Neural progenitor cell (in vitro differentiated cells): Measurements from ENCODE around the gene AQP12B. TPM values are rescaled to one million over a fixed set of nuclear protein-coding genes. Genes with fewer than 3 reads are reported as not detected.
"Not testable (repeated sequence)": the region's sequence is repeated elsewhere in the genome, so short reads cannot be mapped to it uniquely, and the experiment has no call there.

Experiments
- DNase-seq: peaks from one replicate; pipeline ENCODE4 v3.0.0-alpha.2; 2016; ENCODE audit warnings: low spot score
- H2AFZ ChIP-seq: fragments of 200-600 bp; sonication (generic); replicated peaks from 2 replicates; pipeline ENCODE4 v1.6.1; 2016; ENCODE audit warnings: antibody characterized with exemption
- H3F3A ChIP-seq: fragments of 200-600 bp; sonication (generic); 2 replicates; pipeline ENCODE4 v1.6.1; 2016; ENCODE audit warnings: antibody characterized with exemption, low read depth
- H3K27ac ChIP-seq: fragments of 200-600 bp; sonication (generic); 2 replicates; pipeline ENCODE4 v1.5.1; 2016; ENCODE audit warnings: mild to moderate bottlenecking
- H3K27me3 ChIP-seq: fragments of 200-600 bp; sonication (generic); 2 replicates; pipeline ENCODE4 v1.6.1; 2016; ENCODE audit warnings: mild to moderate bottlenecking, moderate library complexity
- H3K36me3 ChIP-seq: fragments of 200-600 bp; sonication (generic); 2 replicates; pipeline ENCODE4 v1.5.1; 2016
- H3K4me1 ChIP-seq: fragments of 200-600 bp; sonication (generic); 2 replicates; pipeline ENCODE4 v1.6.1; 2016; ENCODE audit warnings: mixed run types
- H3K4me2 ChIP-seq: fragments of 200-600 bp; sonication (generic); 2 replicates; pipeline ENCODE4 v1.6.1; 2016
- H3K4me3 ChIP-seq: fragments of 200-600 bp; sonication (generic); 2 replicates; pipeline ENCODE4 v1.5.1; 2016
- H3K79me2 ChIP-seq: fragments of 200-600 bp; sonication (generic); 2 replicates; pipeline ENCODE4 v1.6.1; 2016; ENCODE audit warnings: low read depth
- H3K9ac ChIP-seq: fragments of 200-600 bp; sonication (generic); 2 replicates; pipeline ENCODE4 v1.6.1; 2016
- H3K9me3 ChIP-seq: fragments of 200-600 bp; sonication (generic); 2 replicates; pipeline ENCODE4 v1.5.1; 2016; ENCODE audit warnings: low read depth
- H4K20me1 ChIP-seq: fragments of 200-600 bp; sonication (generic); 2 replicates; pipeline ENCODE4 v1.6.1; 2016; ENCODE audit warnings: low read depth
- H3K27ac Mint-ChIP-seq: 3 replicates; pipeline ENCODE4 v1.8.0; 2021; ENCODE audit warnings: mixed read lengths
- H3K27me3 Mint-ChIP-seq: 2 replicates; pipeline ENCODE4 v1.8.0; 2022; ENCODE audit warnings: low read depth, mild to moderate bottlenecking, inconsistent platforms, moderate library complexity, mixed read lengths; ENCODE audit not compliant: insufficient read depth
- H3K36me3 Mint-ChIP-seq: 3 replicates; pipeline ENCODE4 v1.8.0; 2021; ENCODE audit warnings: mixed read lengths
- H3K4me1 Mint-ChIP-seq: 3 replicates; pipeline ENCODE4 v1.8.0; 2021; ENCODE audit warnings: mixed read lengths
- H3K4me3 Mint-ChIP-seq: 3 replicates; pipeline ENCODE4 v1.8.0; 2021; ENCODE audit warnings: mild to moderate bottlenecking, moderate library complexity, mixed read lengths
- H3K9me3 Mint-ChIP-seq: 3 replicates; pipeline ENCODE4 v1.8.0; 2020; ENCODE audit warnings: mixed read lengths
- EZH2 ChIP-seq: fragments of 200-600 bp; sonication (generic); IDR thresholded peaks from 2 replicates; pipeline ENCODE4 v1.6.1; 2017; ENCODE audit warnings: antibody characterized with exemption, mild to moderate bottlenecking, moderate library complexity
- EZH2phosphoT487 ChIP-seq: fragments of 200-600 bp; sonication (generic); IDR thresholded peaks from 2 replicates; pipeline ENCODE4 v1.6.1; 2017; ENCODE audit warnings: antibody characterized with exemption
- total RNA-seq: library from RNA; depleted of rRNA; stranded (reverse); fragments of >200 nt; gene quantifications from 2 replicates; pipeline ENCODE4 v1.2.3, GENCODE V29; 2015; ENCODE audit warnings: low replicate concordance
- TF ChIP-seq, protein P1 (sequence below): fragments of 200-600 bp; sonication (generic); IDR thresholded peaks from 2 replicates; pipeline ENCODE4 v1.5.1; 2017; ENCODE audit warnings: antibody characterized with exemption, mild to moderate bottlenecking

AQP12B gene
- total RNA-seq, 1 donor from 2014 or later, result not detected

DNA sequence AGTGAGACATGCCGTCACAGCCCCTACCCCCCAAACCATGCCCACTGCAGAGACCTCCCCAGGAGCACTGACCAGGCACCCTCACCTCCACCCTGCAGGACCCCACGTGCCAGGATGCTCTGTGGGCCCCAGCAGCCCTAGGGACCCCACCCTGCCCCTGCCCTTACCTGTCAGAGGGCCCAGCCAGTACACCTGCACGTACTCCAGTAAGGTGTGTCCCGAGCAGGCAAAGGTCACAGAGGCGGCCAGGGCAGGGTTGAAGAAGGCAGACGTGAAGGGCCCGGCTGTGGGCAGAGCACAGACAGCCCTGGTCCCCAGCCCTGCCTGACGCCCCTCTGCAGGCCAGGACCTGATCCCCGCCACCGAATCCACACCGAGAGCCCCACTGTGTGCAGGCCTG lies 2.5 kb downstream of the AQP12B start:
- H4K20me1 ChIP-seq, H3K9ac ChIP-seq, H3K36me3 Mint-ChIP-seq, H3K4me3 Mint-ChIP-seq, H3K9me3 ChIP-seq, H3K27ac Mint-ChIP-seq, H3K9me3 Mint-ChIP-seq, H3K4me3 ChIP-seq, H3K36me3 ChIP-seq, H3K27me3 Mint-ChIP-seq, H3K27ac ChIP-seq, H2AFZ ChIP-seq, H3K27me3 ChIP-seq, DNase-seq, H3F3A ChIP-seq, H3K4me1 Mint-ChIP-seq, H3K79me2 ChIP-seq, H3K4me1 ChIP-seq, H3K4me2 ChIP-seq: not testable (repeated sequence)

DNA sequence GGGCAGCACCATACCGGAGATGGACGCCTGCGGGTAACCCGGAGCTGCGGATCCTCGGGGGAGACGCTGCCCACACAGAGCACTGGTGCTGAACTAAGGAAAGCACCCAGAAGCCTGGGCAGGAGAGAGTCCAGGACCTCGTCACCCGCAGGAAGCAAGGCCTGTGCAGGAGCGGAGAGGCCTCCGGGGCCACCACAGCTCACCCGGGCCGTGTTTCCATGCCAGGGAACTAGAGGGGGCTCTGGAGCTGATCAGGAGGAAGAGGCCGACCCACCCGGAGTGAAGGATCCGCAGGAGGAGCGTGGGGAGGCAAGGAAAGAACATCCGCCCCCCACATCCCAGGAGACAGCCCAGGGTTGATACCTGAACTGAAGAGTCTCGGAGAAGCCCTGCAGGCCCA lies 3.8 kb downstream of the AQP12B start:
- H3K27me3 Mint-ChIP-seq, H3K79me2 ChIP-seq, H3K9me3 ChIP-seq, H3K36me3 Mint-ChIP-seq, H3K4me3 ChIP-seq, H3K4me1 Mint-ChIP-seq, H3K36me3 ChIP-seq, H3K4me2 ChIP-seq, H3K9ac ChIP-seq, H3K27ac ChIP-seq, H4K20me1 ChIP-seq, H3K27me3 ChIP-seq, H2AFZ ChIP-seq, H3K9me3 Mint-ChIP-seq, H3F3A ChIP-seq, H3K4me1 ChIP-seq, H3K4me3 Mint-ChIP-seq, H3K27ac Mint-ChIP-seq, DNase-seq: not testable (repeated sequence)

DNA sequence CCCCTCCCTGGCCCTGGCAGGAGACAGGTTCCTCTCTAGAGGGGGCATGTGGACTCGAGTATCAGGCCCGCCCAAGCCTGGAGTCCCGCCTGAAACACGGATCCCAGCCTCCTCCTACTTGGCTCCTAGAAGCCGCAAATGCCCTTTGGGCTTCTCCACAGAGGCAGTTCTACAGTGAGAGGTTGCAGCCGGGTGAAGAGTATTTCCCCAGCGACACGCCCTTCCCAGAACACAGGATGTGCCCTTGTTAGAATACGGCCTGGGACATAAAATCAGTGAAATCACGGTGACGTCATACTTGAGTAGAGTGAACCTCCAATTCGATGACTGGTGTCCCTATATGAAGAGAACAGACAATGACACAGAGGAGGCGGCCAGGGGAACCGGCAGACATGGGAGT lies 4.6 kb downstream of the AQP12B start:
- not testable (repeated sequence) for H3K27me3 ChIP-seq, H3K36me3 ChIP-seq, H3K9me3 Mint-ChIP-seq, H3F3A ChIP-seq, H3K79me2 ChIP-seq, H3K4me1 Mint-ChIP-seq, H3K27me3 Mint-ChIP-seq, H3K9ac ChIP-seq, H3K9me3 ChIP-seq, H4K20me1 ChIP-seq, H3K4me3 Mint-ChIP-seq, H2AFZ ChIP-seq, H3K27ac Mint-ChIP-seq, H3K4me3 ChIP-seq, H3K36me3 Mint-ChIP-seq, H3K4me2 ChIP-seq, DNase-seq, H3K4me1 ChIP-seq, H3K27ac ChIP-seq

DNA sequence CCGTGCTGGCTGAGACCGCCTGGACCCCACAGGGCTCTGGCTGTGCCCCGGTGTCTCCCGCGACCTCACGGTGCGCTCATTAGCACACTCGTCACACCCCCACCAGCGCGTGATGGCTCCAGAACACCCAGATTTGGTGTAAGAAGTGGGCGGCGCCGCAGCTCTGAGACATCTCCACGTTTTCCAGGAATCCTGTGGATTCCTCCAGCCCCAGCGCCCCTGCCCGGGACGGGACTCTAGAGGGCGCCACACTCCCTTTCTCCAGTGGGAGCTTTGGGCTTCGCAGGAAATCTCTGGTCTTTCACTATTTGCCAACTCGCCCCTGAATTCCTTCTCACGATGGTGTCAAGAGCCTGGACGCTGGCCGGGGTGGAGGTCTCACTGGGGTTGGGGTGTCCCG lies 7.3 kb downstream of the AQP12B start:
- H3K79me2 ChIP-seq, H2AFZ ChIP-seq, H3K4me3 Mint-ChIP-seq, H4K20me1 ChIP-seq, H3K36me3 ChIP-seq, H3K4me3 ChIP-seq, DNase-seq, H3F3A ChIP-seq, H3K4me1 ChIP-seq, H3K9me3 ChIP-seq, H3K27me3 Mint-ChIP-seq, H3K4me1 Mint-ChIP-seq, H3K27ac ChIP-seq, H3K36me3 Mint-ChIP-seq, H3K9ac ChIP-seq, H3K27ac Mint-ChIP-seq, H3K27me3 ChIP-seq, H3K4me2 ChIP-seq, H3K9me3 Mint-ChIP-seq: not testable (repeated sequence)

DNA sequence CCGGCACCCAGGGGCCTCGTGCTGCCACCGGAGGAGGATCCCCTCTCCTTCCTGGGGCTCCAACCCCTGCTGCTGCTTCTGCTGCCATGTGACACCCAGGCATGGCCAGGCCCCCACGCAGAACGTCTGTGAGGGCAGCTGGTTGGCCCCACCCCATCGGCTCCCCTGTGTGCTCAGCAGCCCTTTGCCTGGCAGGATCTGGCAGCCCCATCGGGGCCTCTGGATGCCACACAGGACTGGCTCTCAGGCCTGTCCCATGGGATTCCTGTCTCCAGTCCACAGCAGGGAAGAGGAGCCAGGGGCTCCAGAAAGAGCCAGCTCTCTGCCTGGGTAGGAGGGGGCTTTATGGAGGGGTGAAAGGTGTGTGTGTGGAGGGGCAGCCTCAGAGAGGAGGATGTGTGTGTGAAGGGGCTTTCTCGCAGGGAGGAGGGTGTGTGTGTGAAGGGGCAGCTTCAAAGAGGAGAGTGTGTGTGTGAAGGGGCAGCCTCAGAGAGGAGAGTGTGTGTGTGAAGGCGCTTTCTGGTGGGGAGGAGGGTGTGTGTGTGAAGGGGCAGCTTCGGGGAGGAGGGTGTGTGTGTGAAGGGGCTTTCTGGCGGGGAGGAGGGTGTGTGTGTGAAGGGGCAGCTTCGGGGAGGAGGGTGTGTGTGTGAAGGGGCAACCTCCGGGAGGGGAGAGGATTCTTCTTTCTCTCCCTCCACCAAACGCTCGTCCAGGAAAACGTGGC lies 8.1 kb downstream of the AQP12B start:
- H3K27ac ChIP-seq, H3K9me3 ChIP-seq, H3K36me3 ChIP-seq, H3K4me1 ChIP-seq, H3K27me3 Mint-ChIP-seq, H3K27me3 ChIP-seq, H3K79me2 ChIP-seq, H3K4me1 Mint-ChIP-seq, H3K9ac ChIP-seq, H3K36me3 Mint-ChIP-seq, H4K20me1 ChIP-seq, H3K4me3 Mint-ChIP-seq, H3K4me3 ChIP-seq, H3K4me2 ChIP-seq, DNase-seq, H2AFZ ChIP-seq, H3F3A ChIP-seq, H3K9me3 Mint-ChIP-seq: not testable (repeated sequence)
- peak overlapping the region; percentile 40 for H3K27ac Mint-ChIP-seq

DNA sequence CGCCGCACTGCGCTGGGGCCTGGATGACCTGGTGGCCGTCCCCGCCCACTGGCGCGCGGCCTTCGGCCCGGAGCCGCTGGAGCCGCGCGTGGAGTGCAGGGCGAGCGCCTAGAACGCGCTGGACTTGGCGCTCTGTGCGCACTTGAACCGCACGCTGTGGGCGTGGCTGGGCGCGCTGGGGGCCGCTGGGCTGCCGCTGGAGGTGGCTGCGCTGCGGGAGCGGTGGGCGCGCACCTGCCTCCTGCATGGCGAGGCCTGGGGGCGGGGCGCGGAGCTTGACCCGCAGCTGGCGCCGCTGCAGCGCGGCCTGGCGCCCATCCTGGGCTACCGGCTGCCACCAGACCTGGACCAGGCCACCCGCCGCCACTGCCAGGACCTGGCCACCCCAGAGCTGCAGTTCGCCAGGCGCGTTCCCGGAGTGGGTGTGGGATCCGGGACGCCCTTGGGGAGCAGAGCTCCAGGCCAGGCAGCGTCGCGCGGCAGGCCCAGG lies 9.9 kb downstream of the AQP12B start:
- H3K27ac Mint-ChIP-seq, result no peak overlapping the region
- Histone ChIP-seq H3K4me2 (no peak overlapping the region), H3K9me3 (no peaks in the 10 kb centered on the region), H3K79me2 (no peaks in the 10 kb centered on the region), H3K27me3 (peaks cover 7% of the 10 kb centered on the region), H4K20me1 (no peaks in the 10 kb centered on the region), H2AFZ (no peak overlapping the region), H3F3A (no peaks in the 10 kb centered on the region), H3K27ac (no peak overlapping the region), H3K4me1 (no peaks in the 10 kb centered on the region), H3K9ac (no peak overlapping the region), H3K4me3 (no peak overlapping the region), H3K36me3 (no peaks in the 10 kb centered on the region)
- H3K36me3 Mint-ChIP-seq, result no peaks in the 10 kb centered on the region
- H3K27me3 Mint-ChIP-seq, result peaks cover 4% of the 10 kb centered on the region
- no peak overlapping the region for H3K4me3 Mint-ChIP-seq
- DNase-seq, result no peak
- no peaks in the 10 kb centered on the region for H3K9me3 Mint-ChIP-seq
- TF ChIP-seq, protein P1, sequence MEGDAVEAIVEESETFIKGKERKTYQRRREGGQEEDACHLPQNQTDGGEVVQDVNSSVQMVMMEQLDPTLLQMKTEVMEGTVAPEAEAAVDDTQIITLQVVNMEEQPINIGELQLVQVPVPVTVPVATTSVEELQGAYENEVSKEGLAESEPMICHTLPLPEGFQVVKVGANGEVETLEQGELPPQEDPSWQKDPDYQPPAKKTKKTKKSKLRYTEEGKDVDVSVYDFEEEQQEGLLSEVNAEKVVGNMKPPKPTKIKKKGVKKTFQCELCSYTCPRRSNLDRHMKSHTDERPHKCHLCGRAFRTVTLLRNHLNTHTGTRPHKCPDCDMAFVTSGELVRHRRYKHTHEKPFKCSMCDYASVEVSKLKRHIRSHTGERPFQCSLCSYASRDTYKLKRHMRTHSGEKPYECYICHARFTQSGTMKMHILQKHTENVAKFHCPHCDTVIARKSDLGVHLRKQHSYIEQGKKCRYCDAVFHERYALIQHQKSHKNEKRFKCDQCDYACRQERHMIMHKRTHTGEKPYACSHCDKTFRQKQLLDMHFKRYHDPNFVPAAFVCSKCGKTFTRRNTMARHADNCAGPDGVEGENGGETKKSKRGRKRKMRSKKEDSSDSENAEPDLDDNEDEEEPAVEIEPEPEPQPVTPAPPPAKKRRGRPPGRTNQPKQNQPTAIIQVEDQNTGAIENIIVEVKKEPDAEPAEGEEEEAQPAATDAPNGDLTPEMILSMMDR, result no peak
- TF ChIP-seq EZH2 (no peak), EZH2phosphoT487 (no peak)
- peaks cover 3% of the 10 kb centered on the region for H3K4me1 Mint-ChIP-seq
